Measurements from ENCODE around the gene SKP2.

The SKP2 gene

GRCh38 chr5:36205329-36205728 lies 53.4 kb downstream of the SKP2 start:
- no peak for DNase-seq

DNA sequence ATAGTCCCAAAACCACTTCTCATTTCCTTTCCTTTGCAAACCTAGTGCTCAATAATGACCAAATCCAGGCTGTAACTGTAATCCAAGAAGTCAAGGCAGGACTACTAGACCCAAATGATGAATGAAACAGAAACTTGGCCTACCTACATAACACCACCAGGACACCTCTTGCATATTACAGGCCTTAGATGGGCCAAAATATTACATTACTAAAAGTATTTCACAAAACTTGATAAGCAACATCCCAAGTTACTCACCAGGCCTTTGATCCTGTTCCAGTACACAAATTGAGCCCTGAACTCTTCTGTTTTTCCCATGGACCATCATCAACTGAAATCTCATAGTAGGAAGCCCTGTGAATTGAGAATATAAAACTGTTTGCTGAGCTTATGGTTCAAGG lies 55.0 kb downstream of the SKP2 start:
- DNase-seq = no peak

GRCh38 chr5:36208786-36209185 lies 56.9 kb downstream of the SKP2 start:
- DNase-seq = no peak

DNA sequence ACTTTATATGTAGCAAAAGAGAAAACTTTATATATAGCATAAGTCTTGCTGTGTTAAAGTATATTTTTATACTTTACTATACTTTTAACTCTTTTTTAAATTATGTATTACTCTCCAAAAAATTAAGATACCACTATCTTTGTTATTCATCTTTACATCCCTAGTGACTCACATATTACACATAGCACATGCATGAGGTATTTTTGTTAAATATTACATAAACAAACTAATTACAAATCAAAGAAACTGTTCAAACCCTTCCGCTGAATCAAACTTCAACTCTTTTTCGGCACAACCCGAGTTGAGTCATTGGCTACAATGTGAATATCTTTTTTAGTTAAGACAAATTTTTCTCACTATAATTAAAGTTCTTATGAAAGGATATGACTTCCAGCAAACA lies 57.8 kb downstream of the SKP2 start:
- no peak for DNase-seq

DNA sequence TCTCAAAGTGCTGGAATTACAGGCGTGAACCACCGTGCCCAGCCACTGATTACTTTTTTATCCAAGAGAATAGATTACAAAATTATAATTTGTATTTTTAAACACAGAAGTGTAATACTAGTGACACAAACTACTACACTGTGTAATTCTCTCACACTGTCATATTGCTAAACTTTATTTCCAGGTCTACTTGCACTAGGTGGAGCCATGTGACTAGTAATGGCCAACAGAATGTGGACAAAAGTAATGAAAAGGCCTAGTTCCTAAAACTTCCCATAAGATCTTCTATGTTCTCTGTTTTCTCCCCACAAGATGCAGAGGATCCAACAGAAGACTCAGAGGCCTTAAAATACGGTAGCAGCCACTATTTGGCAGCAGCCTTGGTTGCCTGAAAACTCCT lies 62.5 kb downstream of the SKP2 start:
- DNase-seq = no peak

DNA sequence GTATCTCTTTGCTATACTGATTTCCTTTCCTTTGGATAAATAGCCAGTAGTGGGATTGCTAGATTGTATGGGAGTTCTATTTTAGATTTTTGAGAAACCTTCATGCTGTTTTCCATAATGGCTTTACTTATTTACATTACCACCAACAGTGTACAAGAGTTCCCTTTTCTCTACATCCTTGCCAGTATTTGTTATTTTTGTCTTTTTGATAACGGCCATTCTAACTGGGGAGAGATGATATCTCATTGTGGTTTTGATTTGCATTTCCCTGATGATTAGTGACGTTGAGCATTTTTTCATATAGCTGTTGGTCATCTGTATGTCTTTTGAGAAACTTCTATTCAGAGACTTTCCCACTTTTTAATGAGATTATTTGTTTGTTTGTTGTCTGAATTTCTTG lies 64.0 kb downstream of the SKP2 start:
- no peak for DNase-seq

DNA sequence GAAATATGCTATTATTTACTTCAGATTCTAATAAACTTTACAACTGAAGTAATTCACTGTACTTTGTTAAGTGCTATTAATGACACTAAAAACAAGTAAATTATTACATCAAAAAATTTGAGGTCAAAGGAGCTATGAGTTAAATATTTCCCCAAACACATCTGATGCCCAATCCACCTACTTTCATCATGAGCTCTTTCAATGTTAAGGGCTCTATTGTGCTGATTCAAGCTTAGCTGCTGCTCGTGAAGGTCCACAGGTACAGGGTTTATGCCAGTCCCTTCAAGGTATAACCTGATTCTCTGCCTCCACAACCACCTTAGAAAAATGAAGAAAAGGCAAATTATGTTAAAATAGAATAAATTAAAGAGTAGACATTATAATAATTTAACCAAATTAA lies 65.7 kb downstream of the SKP2 start:
- no peak for DNase-seq

DNA sequence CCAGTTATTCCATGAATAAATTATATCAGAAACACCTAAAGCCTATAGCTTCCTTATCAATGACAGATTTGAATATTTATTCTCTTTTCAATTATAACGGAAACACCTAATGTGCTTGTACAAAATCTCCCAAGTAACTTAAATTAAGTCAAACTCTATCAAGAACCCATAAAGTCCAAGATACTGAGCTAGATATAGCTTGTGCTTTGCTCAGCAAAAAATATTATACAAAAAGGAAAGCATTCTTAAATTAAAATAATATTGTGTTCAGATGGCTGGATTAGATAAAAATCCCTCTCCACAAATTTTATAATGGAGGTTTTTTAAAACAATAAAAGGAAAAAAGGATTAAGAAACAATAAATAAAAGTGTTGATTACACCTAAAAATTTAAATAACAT lies 66.1 kb downstream of the SKP2 start:
- no peak for DNase-seq

DNA sequence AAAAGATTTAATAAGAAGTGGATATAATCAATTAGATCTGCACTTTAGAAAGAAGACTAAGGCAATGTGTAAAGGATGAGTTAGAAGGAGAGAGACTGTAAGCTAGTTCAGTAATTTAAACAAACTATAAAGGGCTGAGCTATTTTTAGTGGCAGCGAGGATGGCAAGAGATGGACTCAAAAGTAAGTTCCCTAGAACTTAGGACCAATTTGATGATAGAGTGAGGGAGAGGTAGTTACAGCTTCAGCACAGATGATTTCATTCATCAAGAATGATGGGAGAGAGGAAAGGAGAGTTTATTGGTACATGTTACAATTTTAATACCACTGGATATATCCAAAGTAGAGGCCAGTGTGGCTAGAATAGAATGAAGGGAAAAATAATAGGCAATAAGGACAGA lies 70.7 kb downstream of the SKP2 start:
- no peak for DNase-seq

- no peak for DNase-seq
Measured at GRCh38 chr5:36227046-36227445, 75.1 kb downstream of the SKP2 start.

DNA sequence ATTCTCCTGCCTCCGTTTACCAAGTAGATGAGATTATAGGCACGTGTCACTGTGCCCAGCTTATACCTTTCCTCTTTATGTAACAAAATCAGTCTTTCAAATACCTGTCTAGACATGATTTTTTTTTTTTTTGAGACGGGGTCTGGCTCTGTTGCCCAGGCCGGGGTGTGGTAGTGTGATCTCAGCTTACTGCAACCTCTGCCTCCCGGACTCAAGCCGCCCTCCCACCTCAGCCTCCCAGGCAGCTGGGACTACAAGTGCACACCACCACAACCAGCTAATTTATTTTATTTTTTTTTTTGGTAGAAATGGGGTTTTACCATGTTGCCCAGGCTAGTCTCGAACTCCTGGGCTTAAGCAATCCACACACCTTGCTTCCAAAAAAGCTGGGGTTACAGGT lies 76.6 kb downstream of the SKP2 start:
- DNase-seq = no peak

DNA sequence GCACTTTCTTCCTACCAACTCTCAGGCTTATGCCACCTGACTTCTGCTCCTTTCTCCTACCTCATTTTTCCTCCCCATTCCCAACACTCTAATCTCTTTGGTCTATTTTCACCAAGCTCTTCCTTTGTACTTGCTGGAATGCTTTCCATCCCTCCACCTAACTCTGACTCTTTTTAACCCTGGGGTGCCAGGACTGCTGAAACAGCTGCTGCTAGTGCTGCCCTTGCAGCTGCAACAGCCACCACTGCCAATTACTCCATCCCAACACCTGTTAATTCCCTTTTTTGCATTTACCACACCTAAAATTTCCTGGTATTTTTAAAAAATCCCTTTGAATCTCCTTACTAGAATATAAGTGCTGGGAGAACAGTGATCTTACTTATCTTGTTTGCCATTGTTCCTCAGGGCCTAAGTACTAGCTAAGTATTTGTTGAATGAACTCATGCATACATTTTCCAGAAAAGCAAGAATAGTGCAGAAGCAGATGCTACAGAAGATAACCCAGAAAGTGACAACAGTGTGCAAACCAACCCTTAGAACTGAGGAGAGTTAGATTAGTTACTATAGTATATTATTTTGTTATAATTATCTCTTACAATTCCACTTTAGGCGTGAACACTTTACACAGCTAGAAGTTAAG lies 78.4 kb downstream of the SKP2 start:
- no peak for DNase-seq

- DNase-seq = no peak
Measured at GRCh38 chr5:36232533-36232932, 80.6 kb downstream of the SKP2 start.

All from cortex of kidney (tissue), 1 donor.